H9 (cell line): ENCODE measurements around the gene CARS1. TPM values are rescaled to one million over a fixed set of nuclear protein-coding genes. Genes with fewer than 3 reads are reported as not detected.

Experiments
- DNase-seq: peaks from one replicate; pipeline ENCODE4 v3.0.0-alpha.2; 2017
- H2AFZ ChIP-seq: one replicate; pipeline ENCODE4 v1.6.1; 2013; ENCODE audit warnings: mild to moderate bottlenecking, low read length, control low read depth, moderate library complexity
- H2AK5ac ChIP-seq: 2 replicates; pipeline ENCODE4 v1.6.1; 2013; ENCODE audit warnings: low read length, control low read depth, mixed read lengths; ENCODE audit not compliant: insufficient read length
- H2BK120ac ChIP-seq: one replicate; pipeline ENCODE4 v1.6.1; 2013; ENCODE audit warnings: low read depth, mild to moderate bottlenecking, low read length, control low read depth, inconsistent platforms; ENCODE audit not compliant: poor library complexity, severe bottlenecking
- H2BK12ac ChIP-seq: 2 replicates; pipeline ENCODE4 v1.6.1; 2013; ENCODE audit warnings: low read length, control low read depth, mixed read lengths, low read depth; ENCODE audit not compliant: insufficient read length
- H2BK15ac ChIP-seq: 2 replicates; pipeline ENCODE4 v1.6.1; 2013; ENCODE audit warnings: low read depth, low read length, control low read depth
- H2BK20ac ChIP-seq: one replicate; pipeline ENCODE4 v1.6.1; 2013; ENCODE audit warnings: low read depth, mild to moderate bottlenecking, low read length, control low read depth, inconsistent platforms; ENCODE audit not compliant: poor library complexity, severe bottlenecking
- H2BK5ac ChIP-seq: 2 replicates; pipeline ENCODE4 v1.6.1; 2013; ENCODE audit warnings: low read length, control low read depth, mixed read lengths; ENCODE audit not compliant: insufficient read length
- H3K14ac ChIP-seq: 2 replicates; pipeline ENCODE4 v1.6.1; 2013; ENCODE audit warnings: low read length, control low read depth; ENCODE audit not compliant: insufficient read depth
- H3K18ac ChIP-seq: 2 replicates; pipeline ENCODE4 v1.6.1; 2013; ENCODE audit warnings: low read depth, mild to moderate bottlenecking, mixed read lengths, low read length, control low read depth; ENCODE audit not compliant: insufficient read length
- H3K23ac ChIP-seq: 2 replicates; pipeline ENCODE4 v1.6.1; 2013; ENCODE audit warnings: low read length, control low read depth, mixed read lengths, low read depth; ENCODE audit not compliant: insufficient read length
- H3K23me2 ChIP-seq: 2 replicates; pipeline ENCODE4 v1.6.1; 2013; ENCODE audit warnings: low read depth, mild to moderate bottlenecking, mixed read lengths, low read length, control low read depth; ENCODE audit not compliant: insufficient read length, poor library complexity, severe bottlenecking
- H3K27ac ChIP-seq: 2 replicates; pipeline ENCODE4 v1.5.1; 2013; ENCODE audit warnings: low read length, control low read depth, mixed read lengths, low read depth; ENCODE audit not compliant: insufficient read length
- H3K27me3 ChIP-seq: 2 replicates; pipeline ENCODE4 v1.6.1; 2013; ENCODE audit warnings: low read length, control low read depth, inconsistent platforms; ENCODE audit not compliant: insufficient read depth
- H3K4ac ChIP-seq: 2 replicates; pipeline ENCODE4 v1.6.1; 2013; ENCODE audit warnings: low read depth, mild to moderate bottlenecking, control low read depth, inconsistent platforms, low read length, moderate library complexity
- H3K4me1 ChIP-seq: 2 replicates; pipeline ENCODE4 v1.6.1; 2013; ENCODE audit warnings: low read length, control low read depth, inconsistent platforms; ENCODE audit not compliant: insufficient read depth
- H3K4me2 ChIP-seq: 2 replicates; pipeline ENCODE4 v1.6.1; 2013; ENCODE audit warnings: low read length, control low read depth, mixed read lengths; ENCODE audit not compliant: insufficient read length, insufficient read depth
- H3K56ac ChIP-seq: 2 replicates; pipeline ENCODE4 v1.6.1; 2013; ENCODE audit warnings: low read depth, mild to moderate bottlenecking, mixed read lengths, low read length, control low read depth; ENCODE audit not compliant: insufficient read length
- H3K79me1 ChIP-seq: 2 replicates; pipeline ENCODE4 v1.6.1; 2013; ENCODE audit warnings: low read depth, mild to moderate bottlenecking, moderate library complexity, low read length, control low read depth, inconsistent platforms; ENCODE audit not compliant: insufficient read depth, poor library complexity, severe bottlenecking
- H3K79me2 ChIP-seq: 2 replicates; pipeline ENCODE4 v1.6.1; 2013; ENCODE audit warnings: low read length, control low read depth, inconsistent platforms; ENCODE audit not compliant: insufficient read depth
- H3K9ac ChIP-seq: 2 replicates; pipeline ENCODE4 v1.6.1; 2013; ENCODE audit warnings: low read length, control low read depth, mixed read lengths; ENCODE audit not compliant: insufficient read length; ENCODE audit errors: extremely low read depth
- H3K9me3 ChIP-seq: one replicate; pipeline ENCODE4 v1.6.1; 2013; ENCODE audit warnings: low read depth, low read length, inconsistent platforms; ENCODE audit not compliant: control insufficient read depth
- H3T11ph ChIP-seq: one replicate; pipeline ENCODE4 v1.6.1; 2013; ENCODE audit warnings: mild to moderate bottlenecking, low read length, control low read depth, inconsistent platforms
- H4K20me1 ChIP-seq: one replicate; pipeline ENCODE4 v1.6.1; 2013; ENCODE audit not compliant: control insufficient read depth, insufficient read length, insufficient read depth
- H4K5ac ChIP-seq: 2 replicates; pipeline ENCODE4 v1.6.1; 2013; ENCODE audit warnings: low read depth, mild to moderate bottlenecking, mixed read lengths, low read length, control low read depth; ENCODE audit not compliant: insufficient read length
- H4K8ac ChIP-seq: replicated peaks from 2 replicates; pipeline ENCODE4 v1.6.1; 2013; ENCODE audit warnings: low read length, control low read depth, mixed read lengths, low read depth; ENCODE audit not compliant: insufficient read length
- H4K91ac ChIP-seq: 2 replicates; pipeline ENCODE4 v1.6.1; 2013; ENCODE audit warnings: low read depth, mild to moderate bottlenecking, moderate library complexity, mixed read lengths, low read length, control low read depth; ENCODE audit not compliant: insufficient read length
- H3K27ac Mint-ChIP-seq, 3 experiments: 2 replicates in 2 of 3; 3 replicates in 1 of 3; pipeline ENCODE4 v1.8.0; 2020 to 2021; ENCODE audit warnings: mixed read lengths in 3 of 3, mild to moderate bottlenecking in 1 of 3, moderate library complexity in 1 of 3
- H3K27me3 Mint-ChIP-seq: 2 replicates; pipeline ENCODE4 v1.8.0; 2021; ENCODE audit warnings: low read depth, mild to moderate bottlenecking, moderate library complexity, mixed read lengths
- H3K36me3 Mint-ChIP-seq, 3 experiments: 2 replicates in 2 of 3; 3 replicates in 1 of 3; pipeline ENCODE4 v1.8.0; 2020 to 2021; ENCODE audit warnings: low read depth in 3 of 3, mixed read lengths in 3 of 3; ENCODE audit not compliant: insufficient read depth in 1 of 3
- H3K4me1 Mint-ChIP-seq, 2 experiments: 2 replicates each; pipeline ENCODE4 v1.8.0; 2020; ENCODE audit warnings: mixed read lengths in 2 of 2
- H3K4me3 Mint-ChIP-seq, 2 experiments: 2 replicates in 1 of 2; 3 replicates in 1 of 2; pipeline ENCODE4 v1.8.0; 2020 to 2021; ENCODE audit warnings: mild to moderate bottlenecking in 2 of 2, mixed read lengths in 2 of 2, moderate library complexity in 1 of 2
- H3K9me3 Mint-ChIP-seq, 2 experiments: 2 replicates in 1 of 2; 3 replicates in 1 of 2; pipeline ENCODE4 v1.8.0; 2020; ENCODE audit warnings: mild to moderate bottlenecking in 2 of 2, mixed read lengths in 2 of 2, moderate library complexity in 1 of 2
- WGBS: extraction: QIAGEN DNeasy Blood & Tissue Kit; methylation state at CpG from one replicate; pipeline ENCODE4 v1.1.7; 2013; ENCODE audit warnings: missing lambda C conversion rate, low lambda C conversion rate, mixed read lengths; ENCODE audit not compliant: insufficient read length; ENCODE audit errors: extremely low coverage; 5-methylcytosine and 5-hydroxymethylcytosine counted together
- total RNA-seq: library from RNA; stranded (reverse); gene quantifications from 2 replicates; pipeline ENCODE4 v1.2.1, GENCODE V29; 2021
- TF ChIP-seq, protein P1 (sequence below): fragments of 200-600 bp; sonication (generic); conservative IDR thresholded peaks from 3 replicates; pipeline ENCODE4 v1.8.0; 2021; ENCODE audit warnings: antibody characterized with exemption, mild to moderate bottlenecking

The CARS1 gene
- total RNA-seq, 1 experiment from 2014 or later: 92.3 TPM

DNA sequence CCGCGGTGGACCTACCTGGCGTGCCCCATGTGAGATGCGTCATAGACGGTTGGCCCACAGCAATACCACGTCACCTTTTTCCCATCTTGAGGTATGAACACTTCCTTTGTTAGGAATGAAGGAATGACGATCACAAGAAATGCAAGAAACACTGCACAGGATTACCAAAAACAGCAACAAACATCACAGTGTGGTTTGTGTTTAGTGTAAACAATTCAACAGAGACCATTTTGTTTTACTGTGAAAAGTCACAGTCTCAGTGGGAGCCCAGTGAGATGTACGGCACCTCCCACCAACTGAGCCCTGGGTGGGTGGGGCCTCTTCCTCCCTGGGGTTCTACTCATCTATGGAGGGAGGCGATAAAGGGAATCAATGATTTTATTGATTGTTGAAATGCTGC lies 16.3 kb downstream of the CARS1 start:
- peaks cover 7 to 12% of the 10 kb centered on the region in 2 experiments for H3K4me1 Mint-ChIP-seq
- Histone ChIP-seq H3K9ac (no peak overlapping the region), H2BK15ac (no peak overlapping the region), H3K27me3 (no peaks in the 10 kb centered on the region), H4K91ac (no peak overlapping the region), H4K8ac (no peak overlapping the region), H2AK5ac (no peak overlapping the region), H3K79me2 (no peaks in the 10 kb centered on the region; the same call in 1 of the 2 replicates), H3K4me1 (no peaks in the 10 kb centered on the region), H3K27ac (no peak overlapping the region), H2BK20ac (no peak overlapping the region), H4K5ac (no peak overlapping the region), H2BK5ac (no peak overlapping the region), H3T11ph (no peak overlapping the region), H3K14ac (no peak overlapping the region), H3K23me2 (no peaks in the 10 kb centered on the region), H3K9me3 (no peaks in the 10 kb centered on the region), H4K20me1 (no peaks in the 10 kb centered on the region), H3K79me1 (peaks cover 5% of the 10 kb centered on the region), H2BK120ac (no peak overlapping the region), H3K4ac (no peak overlapping the region), H3K23ac (no peak overlapping the region), H2BK12ac (no peak overlapping the region), H3K56ac (no peak overlapping the region), H2AFZ (no peak overlapping the region), H3K4me2 (no peak overlapping the region), H3K18ac (no peak overlapping the region)
- H3K27ac Mint-ChIP-seq: no peak overlapping the region; a peak in 1 of 7 replicates
- no peak for DNase-seq
- H3K4me3 Mint-ChIP-seq: no peak overlapping the region
- WGBS: no CpG with 5 or more reads among the region's 9 CpGs
- H3K36me3 Mint-ChIP-seq: peaks cover 37 to 83% (median 75%) of the 10 kb centered on the region in 3 experiments
- H3K27me3 Mint-ChIP-seq: no peaks in the 10 kb centered on the region
- H3K9me3 Mint-ChIP-seq: no peaks in the 10 kb centered on the region
- TF ChIP-seq, protein P1, sequence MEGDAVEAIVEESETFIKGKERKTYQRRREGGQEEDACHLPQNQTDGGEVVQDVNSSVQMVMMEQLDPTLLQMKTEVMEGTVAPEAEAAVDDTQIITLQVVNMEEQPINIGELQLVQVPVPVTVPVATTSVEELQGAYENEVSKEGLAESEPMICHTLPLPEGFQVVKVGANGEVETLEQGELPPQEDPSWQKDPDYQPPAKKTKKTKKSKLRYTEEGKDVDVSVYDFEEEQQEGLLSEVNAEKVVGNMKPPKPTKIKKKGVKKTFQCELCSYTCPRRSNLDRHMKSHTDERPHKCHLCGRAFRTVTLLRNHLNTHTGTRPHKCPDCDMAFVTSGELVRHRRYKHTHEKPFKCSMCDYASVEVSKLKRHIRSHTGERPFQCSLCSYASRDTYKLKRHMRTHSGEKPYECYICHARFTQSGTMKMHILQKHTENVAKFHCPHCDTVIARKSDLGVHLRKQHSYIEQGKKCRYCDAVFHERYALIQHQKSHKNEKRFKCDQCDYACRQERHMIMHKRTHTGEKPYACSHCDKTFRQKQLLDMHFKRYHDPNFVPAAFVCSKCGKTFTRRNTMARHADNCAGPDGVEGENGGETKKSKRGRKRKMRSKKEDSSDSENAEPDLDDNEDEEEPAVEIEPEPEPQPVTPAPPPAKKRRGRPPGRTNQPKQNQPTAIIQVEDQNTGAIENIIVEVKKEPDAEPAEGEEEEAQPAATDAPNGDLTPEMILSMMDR: no peak
